GM23338 (cell line): ENCODE measurements around the gene HHEX. TPM values are rescaled to one million over a fixed set of nuclear protein-coding genes. Genes with fewer than 3 reads are reported as not detected.

ENCODE experiments used
- ATAC-seq: fragments of 200-7000 bp; cut with Tn5 transposase; 3 replicates; pipeline ENCODE4 v1.9.1; 2020
- DNase-seq: peaks from one replicate; pipeline ENCODE4 v3.0.0-alpha.2; 2015; ENCODE audit warnings: low spot score
- H2AFZ ChIP-seq: fragments of 200-600 bp; sonication (generic); 2 replicates; pipeline ENCODE4 v1.8.0; 2016; ENCODE audit warnings: antibody characterized with exemption, mild to moderate bottlenecking, moderate library complexity
- H3F3A ChIP-seq: fragments of 200-600 bp; sonication (generic); replicated peaks from 2 replicates; pipeline ENCODE4 v1.8.0; 2017; ENCODE audit warnings: antibody characterized with exemption, mixed run types, low read depth
- H3K27ac ChIP-seq: fragments of 200-600 bp; sonication (generic); 2 replicates; pipeline ENCODE4 v1.6.1; 2016; ENCODE audit warnings: low read depth
- H3K27me3 ChIP-seq: fragments of 200-600 bp; sonication (generic); 2 replicates; pipeline ENCODE4 v1.8.0; 2016; ENCODE audit warnings: mild to moderate bottlenecking, mixed run types, moderate library complexity; ENCODE audit not compliant: insufficient read depth
- H3K36me3 ChIP-seq: fragments of 200-600 bp; sonication (generic); 2 replicates; pipeline ENCODE4 v1.8.0; 2016; ENCODE audit warnings: mild to moderate bottlenecking; ENCODE audit not compliant: insufficient read depth
- H3K4me1 ChIP-seq: fragments of 200-600 bp; sonication (generic); 2 replicates; pipeline ENCODE4 v1.8.0; 2016; ENCODE audit warnings: mild to moderate bottlenecking, moderate library complexity; ENCODE audit not compliant: insufficient read depth
- H3K4me2 ChIP-seq: fragments of 200-600 bp; sonication (generic); 2 replicates; pipeline ENCODE4 v1.7.1; 2017; ENCODE audit warnings: mixed run types
- H3K4me3 ChIP-seq: fragments of 200-600 bp; sonication (generic); 2 replicates; pipeline ENCODE4 v1.6.1; 2016; ENCODE audit warnings: mixed run types
- H3K79me2 ChIP-seq: fragments of 200-600 bp; sonication (generic); replicated peaks from 2 replicates; pipeline ENCODE4 v1.8.0; 2017; ENCODE audit warnings: mild to moderate bottlenecking; ENCODE audit not compliant: insufficient read depth
- H3K9me2 ChIP-seq: fragments of 200-600 bp; sonication (generic); 2 replicates; pipeline ENCODE4 v1.8.0; 2017; ENCODE audit not compliant: insufficient read depth
- H4K20me1 ChIP-seq: fragments of 200-600 bp; sonication (generic); replicated peaks from 2 replicates; pipeline ENCODE4 v1.8.0; 2017; ENCODE audit warnings: mild to moderate bottlenecking; ENCODE audit not compliant: insufficient read depth
- H3K27ac Mint-ChIP-seq: 2 replicates; pipeline ENCODE4 v1.8.0; 2020; ENCODE audit warnings: inconsistent platforms, mild to moderate bottlenecking, moderate library complexity, mixed read lengths
- H3K27me3 Mint-ChIP-seq: 3 replicates; pipeline ENCODE4 v1.8.0; 2022; ENCODE audit warnings: low read depth, mild to moderate bottlenecking, moderate library complexity, mixed read lengths, inconsistent platforms; ENCODE audit not compliant: insufficient read depth, poor library complexity
- H3K36me3 Mint-ChIP-seq: 3 replicates; pipeline ENCODE4 v1.8.0; 2021; ENCODE audit warnings: low read depth, mild to moderate bottlenecking, inconsistent platforms, moderate library complexity, mixed read lengths
- H3K4me1 Mint-ChIP-seq: 3 replicates; pipeline ENCODE4 v1.8.0; 2020; ENCODE audit warnings: mild to moderate bottlenecking, inconsistent platforms, mixed read lengths
- H3K4me3 Mint-ChIP-seq: 3 replicates; pipeline ENCODE4 v1.8.0; 2021; ENCODE audit warnings: moderate library complexity, mild to moderate bottlenecking, inconsistent platforms, mixed read lengths
- H3K9me3 Mint-ChIP-seq: 3 replicates; pipeline ENCODE4 v1.8.0; 2020; ENCODE audit warnings: moderate library complexity, mild to moderate bottlenecking, inconsistent platforms, mixed read lengths
- CREB1 ChIP-seq: fragments of 250-450 bp; sonication (Bioruptor Pico); IDR thresholded peaks from 2 replicates; pipeline ENCODE4 v1.5.0; 2020; ENCODE audit warnings: low read depth, mild to moderate bottlenecking, moderate library complexity
- CTCF ChIP-seq, 2 experiments: fragments of 200-600 bp in 1 of 2; sonication (generic) in 1 of 2; conservative IDR thresholded peaks; 2 replicates each; pipeline versions ENCODE4 v1.5.1 to v1.6.1; 2016 to 2017; ENCODE audit warnings: antibody characterized with exemption in 2 of 2, low read depth in 2 of 2, mild to moderate bottlenecking in 2 of 2, moderate library complexity in 1 of 2
- ETS1 ChIP-seq: IDR thresholded peaks from 2 replicates; pipeline ENCODE4 v1.6.1; 2016; ENCODE audit warnings: antibody characterized with exemption
- EZH2 ChIP-seq: fragments of 200-600 bp; sonication (generic); IDR thresholded peaks from one replicate; pipeline ENCODE4 v1.8.0; 2017; ENCODE audit warnings: antibody characterized with exemption, mild to moderate bottlenecking, low read depth; ENCODE audit not compliant: unreplicated experiment
- EZH2phosphoT487 ChIP-seq: fragments of 200-600 bp; sonication (generic); IDR thresholded peaks from one replicate; pipeline ENCODE4 v1.8.1; 2018; ENCODE audit warnings: antibody characterized with exemption; ENCODE audit not compliant: unreplicated experiment
- JUNB ChIP-seq: IDR thresholded peaks from one replicate; pipeline ENCODE4 v1.6.1; 2016; ENCODE audit warnings: antibody characterized with exemption; ENCODE audit not compliant: unreplicated experiment
- NANOG ChIP-seq: IDR thresholded peaks from 2 replicates; pipeline ENCODE4 v1.6.1; 2016; ENCODE audit warnings: antibody characterized with exemption, borderline replicate concordance
- POLR2AphosphoS5 ChIP-seq: IDR thresholded peaks from 2 replicates; pipeline ENCODE4 v1.6.1; 2016; ENCODE audit warnings: antibody characterized with exemption, low read depth
- REST ChIP-seq: IDR thresholded peaks from one replicate; pipeline ENCODE4 v1.6.1; 2018; ENCODE audit warnings: antibody characterized with exemption; ENCODE audit not compliant: unreplicated experiment
- STAT1 ChIP-seq: IDR thresholded peaks from one replicate; pipeline ENCODE4 v1.6.1; 2016; ENCODE audit warnings: antibody characterized with exemption; ENCODE audit not compliant: unreplicated experiment
- ZNF114 ChIP-seq: fragments of 250-450 bp; sonication (Bioruptor Pico); IDR thresholded peaks from 2 replicates; pipeline ENCODE4 v1.5.0; 2020; ENCODE audit warnings: mild to moderate bottlenecking, moderate library complexity
- ZNF331 ChIP-seq: fragments of 250-450 bp; sonication (Bioruptor Pico); IDR thresholded peaks from 2 replicates; pipeline ENCODE4 v1.5.0; 2020; ENCODE audit warnings: low read depth, mild to moderate bottlenecking, moderate library complexity
- ZNF462 ChIP-seq: fragments of 250-450 bp; sonication (Bioruptor Pico); IDR thresholded peaks from 2 replicates; pipeline ENCODE4 v1.5.0; 2020; ENCODE audit warnings: mild to moderate bottlenecking, moderate library complexity
- polyA plus RNA-seq: library from polyadenylated mRNA; unstranded; fragments of >200 nt; fragmentation: Nextera tagmentation; extraction: Ambion mirVana; gene quantifications from 2 replicates; pipeline ENCODE4 v1.2.1, GENCODE V29; 2016
- total RNA-seq: library from RNA; depleted of rRNA; stranded (reverse); fragments of >200 nt; shearing (Covaris generic); gene quantifications from 2 replicates; pipeline ENCODE4 v1.2.3, GENCODE V29; 2014

Gene HHEX
- total and polyA plus RNA-seq, 2 experiments from 2014 or later, result 0.59 to 2.0 TPM

- Histone ChIP-seq H4K20me1 (no peaks in the 10 kb centered on the region), H3K9me2 (no peaks in the 10 kb centered on the region), H3K4me2 (no peak overlapping the region), H3K27ac (no peak overlapping the region), H3K36me3 (no peaks in the 10 kb centered on the region), H3K4me1 (no peaks in the 10 kb centered on the region), H3F3A (no peaks in the 10 kb centered on the region), H3K79me2 (no peaks in the 10 kb centered on the region), H3K4me3 (no peak overlapping the region), H2AFZ (no peak overlapping the region), H3K27me3 (no peaks in the 10 kb centered on the region)
- peaks cover 6% of the 10 kb centered on the region; the same call in 2 of the 3 replicates for H3K36me3 Mint-ChIP-seq
- no peak for TF ChIP-seq EZH2
- TF ChIP-seq POLR2AphosphoS5, result no peak
- TF ChIP-seq CREB1, result no peak
- TF ChIP-seq REST, result no peak
- no peak for TF ChIP-seq ETS1
- no peak for TF ChIP-seq EZH2phosphoT487
- no peak for TF ChIP-seq ZNF462
- TF ChIP-seq STAT1, result no peak
- no peak for TF ChIP-seq NANOG
- no peak for TF ChIP-seq ZNF114
- TF ChIP-seq ZNF331 (CRISPR knock-in tag), result no peak
- no peak for TF ChIP-seq CTCF (conservative IDR thresholded peaks at IDR 0.05; ENCODE audit: low read depth in 2 of 2)
- no peak for TF ChIP-seq JUNB
- ATAC-seq (no peak), DNase-seq (no peak)
- H3K27me3 Mint-ChIP-seq, result no peaks in the 10 kb centered on the region
- H3K27ac Mint-ChIP-seq, result no peak overlapping the region
- H3K4me1 Mint-ChIP-seq, result peaks cover 4% of the 10 kb centered on the region; the same call in 1 of the 3 replicates
- H3K9me3 Mint-ChIP-seq, result peaks cover 17% of the 10 kb centered on the region
- no peak overlapping the region for H3K4me3 Mint-ChIP-seq
These were observed 25.1 kb downstream of the HHEX start for GRCh38 chr10:92714872-92715271.
